Glomerular endothelial cell (primary cell): ENCODE measurements around the gene CCDC47. TPM values are rescaled to one million over a fixed set of nuclear protein-coding genes. Genes with fewer than 3 reads are reported as not detected.

Source experiments
- DNase-seq: peaks from one replicate; pipeline ENCODE4 v3.0.0-alpha.2; 2011; ENCODE audit warnings: low read depth, low spot score; ENCODE audit errors: extremely low read depth
- total RNA-seq: library from RNA; depleted of rRNA; stranded (reverse); fragments of >200 nt; gene quantifications from 2 replicates; pipeline ENCODE4 v1.2.3, GENCODE V29; 2015

Gene CCDC47
- total RNA-seq, 1 donor from 2014 or later: 70.1 TPM

DNA sequence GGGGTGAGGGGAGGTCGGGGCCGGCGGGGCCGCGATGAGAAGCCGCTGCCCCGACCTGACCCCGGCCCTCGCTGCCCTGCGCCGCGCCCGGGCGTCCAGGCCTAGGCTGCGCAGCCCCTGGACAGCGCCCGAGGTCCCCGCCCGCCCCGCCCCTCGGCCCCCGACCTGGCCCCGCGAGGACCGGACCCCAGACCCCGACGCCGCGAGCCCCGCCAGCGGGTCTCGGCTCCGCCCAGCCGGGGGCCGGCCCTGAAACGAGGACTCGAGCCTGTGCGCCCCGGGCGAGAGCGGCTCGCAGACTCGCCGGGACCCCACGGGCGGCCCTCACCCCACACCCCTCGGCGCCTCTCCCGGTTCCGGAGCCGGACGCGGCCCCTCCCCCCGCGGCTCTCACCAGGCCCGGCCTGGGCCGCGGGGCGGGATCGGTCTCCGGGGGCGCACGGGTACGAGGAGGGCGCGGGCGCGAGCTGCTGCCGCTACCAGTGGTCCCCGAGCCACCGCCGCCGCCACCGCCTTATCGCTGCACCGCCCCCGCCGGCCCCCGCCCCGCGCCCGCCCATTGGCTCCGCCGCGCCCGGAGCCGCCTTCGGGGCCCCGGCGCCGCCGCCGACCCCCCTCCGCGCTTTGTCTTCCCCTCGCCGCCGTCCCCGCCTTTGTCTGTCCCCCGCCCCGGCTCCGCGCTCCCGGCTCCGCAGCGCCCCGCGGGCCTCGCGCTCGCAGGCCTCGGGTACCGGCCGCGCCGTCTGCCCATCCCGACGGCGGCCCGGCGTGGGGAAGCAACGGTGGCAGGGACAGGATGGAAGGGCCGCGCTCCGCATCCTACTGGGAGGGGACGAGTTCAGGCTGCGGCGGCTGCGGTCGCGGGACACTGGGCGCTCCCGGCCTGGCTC lies 73.5 kb downstream of the CCDC47 start, which contains the start of gene LIMD2:
Gene LIMD2, minus strand, starts transcription at position 488 of the 890 bp plus-strand sequence. CDS start 827 bp downstream, outside the sequence.
- DNase-seq: no peak

GRCh38 chr17:63698886-63699637 lies 74.3 kb downstream of the CCDC47 start:
- DNase-seq: no peak

GRCh38 chr17:63698381-63698885 lies 75.0 kb downstream of the CCDC47 start:
- no peak for DNase-seq

GRCh38 chr17:63697341-63698286 lies 75.8 kb downstream of the CCDC47 start:
- DNase-seq: no peak

- no peak for DNase-seq
These were observed 76.9 kb downstream of the CCDC47 start for GRCh38 chr17:63696381-63696961.

GRCh38 chr17:63695889-63696288 lies 77.5 kb downstream of the CCDC47 start:
- DNase-seq: no peak

Other genes starting within 250 kb of the CCDC47 start
- 45.2 and 60.3 TPM in 2 replicates for gene DCAF7, start 223.1 kb downstream of the CCDC47 start, total RNA-seq
- gene TACO1, start 172.7 kb downstream of the CCDC47 start, total RNA-seq: 18.9 and 26.3 TPM in 2 replicates
- 68.0 and 82.5 TPM in 2 replicates for gene MAP3K3, start 151.2 kb downstream of the CCDC47 start, total RNA-seq
- gene LIMD2, start 73.5 kb downstream of the CCDC47 start, total RNA-seq: 73.9 and 93.6 TPM in 2 replicates
- 23.3 and 34.2 TPM in 2 replicates for gene STRADA, start 31.8 kb downstream of the CCDC47 start, total RNA-seq
- 53.5 and 83.8 TPM in 2 replicates for gene DDX42, start 573 bp upstream of the CCDC47 start, total RNA-seq
- 95.5 and 108 TPM in 2 replicates for gene PSMC5, start 53.8 kb upstream of the CCDC47 start, total RNA-seq
- gene FTSJ3, start 54.1 kb upstream of the CCDC47 start, total RNA-seq: 35.5 and 53.9 TPM in 2 replicates
- gene SMARCD2, start 69.1 kb upstream of the CCDC47 start, total RNA-seq: 79.5 and 105 TPM in 2 replicates
- gene CSH2, start 100.1 kb upstream of the CCDC47 start, total RNA-seq: not detected in 2 replicates
- not detected in 2 replicates for gene GH2, start 108.3 kb upstream of the CCDC47 start, total RNA-seq
- not detected in 2 replicates for gene CSH1, start 123.0 kb upstream of the CCDC47 start, total RNA-seq
- not detected in 2 replicates for gene CSHL1, start 137.7 kb upstream of the CCDC47 start, total RNA-seq
- not detected in 2 replicates for gene GH1, start 145.2 kb upstream of the CCDC47 start, total RNA-seq
- 0.70 and 3.2 TPM in 2 replicates for gene CD79B, start 158.7 kb upstream of the CCDC47 start, total RNA-seq
- not detected in 2 replicates for gene SCN4A, start 199.3 kb upstream of the CCDC47 start, total RNA-seq
- 0.12 and 2.0 TPM in 2 replicates for gene PRR29, start 224.8 kb upstream of the CCDC47 start, total RNA-seq
- gene ICAM2, start 247.0 kb upstream of the CCDC47 start, total RNA-seq: 1,004 and 1,319 TPM in 2 replicates